Left lung (tissue), 10 donors: ENCODE data around the gene ZNF580. TPM values are rescaled to one million over a fixed set of nuclear protein-coding genes. Genes with fewer than 3 reads are reported as not detected.
A peak's percentile ranks its signal among the peaks of the same experiment; 100 is the strongest.

Experiments used
- ATAC-seq: fragments of 200-7000 bp; cut with Tn5 transposase; one replicate; pipeline ENCODE4 v1.9.1; 2020; ENCODE audit warnings: moderate library complexity
- DNase-seq, 4 donors: peaks; one replicate each; pipeline ENCODE4 v3.0.0-alpha.2; 2013 to 2020
- H3K27ac ChIP-seq, 2 donors: fragments of 200-600 bp; sonication (generic) in 1 of 2; one replicate each; pipeline versions ENCODE4 v1.5.0 to v1.8.0; 2020 to 2021
- H3K27me3 ChIP-seq, 2 donors: fragments of 200-600 bp; sonication (generic) in 1 of 2; one replicate each; pipeline versions ENCODE4 v1.5.0 to v1.8.0; 2020 to 2021
- H3K36me3 ChIP-seq, 2 donors: fragments of 200-600 bp; sonication (generic) in 1 of 2; one replicate each; pipeline versions ENCODE4 v1.5.0 to v1.8.0; 2020 to 2021
- H3K4me1 ChIP-seq, 2 donors: fragments of 200-600 bp; one replicate each; pipeline ENCODE4 v1.8.0; 2021
- H3K4me3 ChIP-seq, 2 donors: fragments of 200-600 bp; sonication (generic) in 1 of 2; one replicate each; pipeline versions ENCODE4 v1.5.0 to v1.8.0; 2020 to 2021; ENCODE audit warnings: mild to moderate bottlenecking in 1 of 2
- H3K9me3 ChIP-seq, 2 donors: fragments of 200-600 bp; sonication (generic) in 1 of 2; one replicate each; pipeline versions ENCODE4 v1.5.0 to v1.8.0; 2020 to 2021
- intact Hi-C, 2 donors: fragments of 100-400 bp; cut with DNase I; formaldehyde crosslinking; loops; one replicate each; pipeline versions ENCODE4 v1.11.2 to v1.14.2; 2022
- polyA plus RNA-seq, 6 donors: library from polyadenylated mRNA; unstranded; fragments of 120-200 nt; gene quantifications; one replicate each; pipeline ENCODE4 v1.2.1, GENCODE V29; 2013; ENCODE audit not compliant: insufficient read length in 6 of 6
- total RNA-seq, 2 donors: library from RNA; stranded (reverse); fragmentation: NEBNext Ultra II Directional; extraction: Animal tissue kit (Norgen Biotek cat#: 25700); gene quantifications; one replicate each; pipeline ENCODE4 v1.2.1, GENCODE V29; 2021
- TF ChIP-seq, protein P1 (sequence below), 2 donors: fragments of 200-600 bp; sonication (generic) in 1 of 2; IDR thresholded peaks; one replicate each; pipeline versions ENCODE4 v1.5.0 to v1.8.0; 2021; ENCODE audit warnings: antibody characterized with exemption in 2 of 2
- donor health status: DM: no; HTN: yes; CAD: no.
- donor health status: DM: no; HTN: no; CAD: no.

The ZNF580 gene
- total and polyA plus RNA-seq, 8 donors: 33.8 to 49.5 (median 39.1) TPM

DNA sequence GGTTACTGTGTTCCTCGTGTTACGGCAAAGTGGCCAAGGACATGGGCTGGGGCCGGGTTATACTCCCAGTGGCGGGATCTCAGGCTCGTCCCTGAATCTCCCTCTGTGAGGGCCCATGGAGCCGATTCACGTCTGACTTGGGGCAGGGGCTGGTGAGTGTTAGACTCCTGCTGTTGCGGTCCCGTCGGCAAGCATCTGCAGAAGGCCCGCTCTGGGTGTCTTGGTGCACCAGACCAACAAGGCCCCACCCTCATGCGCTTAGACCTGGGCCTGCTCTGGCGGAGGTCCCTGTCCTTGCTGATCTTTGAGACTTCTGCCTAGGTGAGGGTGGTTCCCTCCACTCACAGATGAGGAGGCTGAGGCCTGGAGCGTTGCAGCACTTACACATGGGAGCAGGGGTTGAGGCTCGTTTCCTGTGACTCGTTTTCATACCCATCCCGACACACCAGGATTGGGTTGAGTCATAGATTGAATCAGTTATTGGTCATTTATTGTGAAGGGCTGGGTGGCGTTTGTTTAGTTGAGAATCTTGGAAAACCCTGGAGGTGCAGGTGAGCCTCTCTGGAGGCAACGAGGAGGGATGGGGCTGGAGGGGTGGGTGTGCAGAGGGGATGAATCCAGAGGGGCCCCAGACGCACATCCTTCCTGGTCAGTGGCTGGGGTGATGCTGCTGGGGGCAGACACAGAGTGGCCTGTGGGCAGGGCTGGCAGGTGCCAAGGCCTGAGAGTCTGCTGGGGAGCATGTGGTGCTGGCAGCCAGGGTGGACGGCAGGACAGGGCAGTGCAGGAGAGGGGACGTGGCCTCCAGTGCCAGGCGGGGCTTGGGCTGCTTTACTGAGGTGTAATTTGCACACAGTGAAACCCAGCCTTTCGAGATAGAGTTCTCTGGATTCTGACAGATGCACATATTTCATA lies 38.8 kb downstream of the ZNF580 start:
- intact Hi-C loops: no loop called here
- ATAC-seq: no peak
- TF ChIP-seq, protein P1, sequence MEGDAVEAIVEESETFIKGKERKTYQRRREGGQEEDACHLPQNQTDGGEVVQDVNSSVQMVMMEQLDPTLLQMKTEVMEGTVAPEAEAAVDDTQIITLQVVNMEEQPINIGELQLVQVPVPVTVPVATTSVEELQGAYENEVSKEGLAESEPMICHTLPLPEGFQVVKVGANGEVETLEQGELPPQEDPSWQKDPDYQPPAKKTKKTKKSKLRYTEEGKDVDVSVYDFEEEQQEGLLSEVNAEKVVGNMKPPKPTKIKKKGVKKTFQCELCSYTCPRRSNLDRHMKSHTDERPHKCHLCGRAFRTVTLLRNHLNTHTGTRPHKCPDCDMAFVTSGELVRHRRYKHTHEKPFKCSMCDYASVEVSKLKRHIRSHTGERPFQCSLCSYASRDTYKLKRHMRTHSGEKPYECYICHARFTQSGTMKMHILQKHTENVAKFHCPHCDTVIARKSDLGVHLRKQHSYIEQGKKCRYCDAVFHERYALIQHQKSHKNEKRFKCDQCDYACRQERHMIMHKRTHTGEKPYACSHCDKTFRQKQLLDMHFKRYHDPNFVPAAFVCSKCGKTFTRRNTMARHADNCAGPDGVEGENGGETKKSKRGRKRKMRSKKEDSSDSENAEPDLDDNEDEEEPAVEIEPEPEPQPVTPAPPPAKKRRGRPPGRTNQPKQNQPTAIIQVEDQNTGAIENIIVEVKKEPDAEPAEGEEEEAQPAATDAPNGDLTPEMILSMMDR (IDR thresholded peaks at IDR 0.05): no peak
- H3K27me3 ChIP-seq: no peaks in the 10 kb centered on the region
- peak in 1 of 4 donors; percentile 65 for DNase-seq
- H3K4me3 ChIP-seq: no peak overlapping the region
- H3K27ac ChIP-seq: no peak overlapping the region
- H3K9me3 ChIP-seq: no peaks in the 10 kb centered on the region
- peaks cover 17 to 64% of the 10 kb centered on the region in 2 donors for H3K4me1 ChIP-seq
- peaks cover 0 to 68% of the 10 kb centered on the region in 2 donors for H3K36me3 ChIP-seq

DNA sequence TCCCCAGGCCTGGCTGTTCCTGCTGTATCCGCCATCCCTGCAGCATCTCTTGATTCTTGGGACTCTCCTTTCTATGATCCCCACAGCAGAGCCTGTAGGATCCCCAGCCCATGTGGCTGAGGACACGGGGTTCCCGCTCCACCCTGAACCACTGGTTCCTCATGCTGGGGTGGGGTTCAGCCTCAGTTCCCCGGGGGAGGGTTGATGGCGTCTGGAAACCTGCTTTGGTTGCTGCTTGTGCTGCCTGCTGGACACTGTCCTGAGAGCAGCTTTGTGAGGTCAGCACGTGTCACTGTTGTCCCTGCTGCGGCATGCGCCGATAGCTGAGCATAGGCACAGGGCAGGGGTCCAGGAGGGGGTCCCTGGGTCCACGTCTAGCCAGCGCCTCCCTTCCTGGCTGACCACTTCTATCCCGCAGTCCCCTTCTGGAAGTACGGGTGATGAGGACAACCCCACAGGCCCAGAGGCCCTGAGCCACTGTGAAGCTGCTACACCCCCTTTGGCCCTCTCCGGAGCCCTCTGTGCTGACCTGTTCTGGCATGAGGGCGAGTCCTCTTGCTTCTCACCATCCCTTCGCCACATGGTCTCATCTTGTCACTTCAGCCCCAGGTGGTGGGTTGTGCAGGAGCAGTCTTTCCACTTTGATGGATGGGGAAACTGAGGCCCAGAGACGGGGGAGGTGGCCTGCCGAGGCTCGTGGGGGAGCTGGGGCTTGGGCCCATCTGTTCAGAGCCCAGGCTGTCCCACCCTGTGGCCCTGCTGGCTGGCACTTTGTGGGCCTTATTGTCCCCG lies 39.7 kb downstream of the ZNF580 start:
- H3K4me1 ChIP-seq: peaks cover 17 to 69% of the 10 kb centered on the region in 2 donors
- no peaks in the 10 kb centered on the region for H3K27me3 ChIP-seq
- H3K9me3 ChIP-seq: no peaks in the 10 kb centered on the region
- intact Hi-C loops: no loop called here
- no peak overlapping the region for H3K4me3 ChIP-seq
- ATAC-seq (no peak), DNase-seq (peak in 1 of 4 donors; percentile 60)
- peaks cover 0 to 77% of the 10 kb centered on the region in 2 donors for H3K36me3 ChIP-seq
- TF ChIP-seq, protein P1 (IDR thresholded peaks at IDR 0.05): no peak
- H3K27ac ChIP-seq: no peak overlapping the region

DNA sequence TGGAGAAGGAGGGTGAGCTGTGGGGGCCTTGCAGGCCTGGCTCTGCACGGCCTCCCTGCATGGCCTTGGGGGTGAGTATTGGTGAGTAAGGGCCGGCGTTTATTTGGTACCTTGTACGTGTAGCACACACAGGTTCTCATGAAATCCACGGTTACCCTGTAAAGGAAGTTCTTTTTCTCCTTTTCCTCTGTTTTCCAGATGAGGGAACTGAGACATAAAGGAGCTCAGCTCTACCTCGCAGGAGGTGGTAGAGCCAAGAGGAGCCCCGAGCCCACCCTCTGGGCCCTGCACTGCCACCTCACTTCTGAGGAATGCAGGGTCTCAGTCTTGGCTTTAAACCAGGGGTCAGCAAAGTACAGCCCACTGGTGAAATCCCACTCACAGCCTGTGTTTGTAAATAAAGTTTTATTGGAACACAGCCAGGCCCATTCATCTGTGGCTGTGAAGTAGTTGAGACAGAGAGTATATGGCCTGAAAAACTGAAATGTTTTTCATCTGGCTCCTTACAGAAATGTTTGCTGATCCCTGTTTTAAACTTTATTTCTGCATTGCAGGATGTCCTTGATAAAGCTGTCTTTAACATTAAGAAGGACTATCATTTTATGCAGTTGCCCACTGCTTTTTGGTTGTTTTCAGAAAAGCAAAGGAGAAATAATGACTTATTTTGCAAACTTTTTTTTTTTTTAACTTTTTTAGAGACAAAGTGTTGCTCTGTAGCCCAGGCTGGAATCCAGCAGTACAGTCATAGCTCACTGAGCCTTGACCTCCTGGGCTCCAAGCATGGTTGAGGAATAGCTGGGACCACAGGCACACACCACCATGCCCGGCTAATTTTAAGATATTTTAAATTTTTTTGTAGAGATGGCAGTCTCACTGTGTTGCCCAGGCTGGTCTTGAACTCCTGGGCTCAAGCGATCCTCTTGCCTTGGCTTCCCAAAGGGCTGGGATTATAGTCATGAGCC lies 40.6 kb downstream of the ZNF580 start:
- intact Hi-C loops: no loop called here
- Histone ChIP-seq H3K27me3 (no peaks in the 10 kb centered on the region), H3K27ac (no peak overlapping the region), H3K4me3 (no peak overlapping the region), H3K9me3 (no peaks in the 10 kb centered on the region), H3K4me1 (peaks cover 11 to 65% of the 10 kb centered on the region in 2 donors), H3K36me3 (peaks cover 0 to 86% of the 10 kb centered on the region in 2 donors)
- DNase-seq (peak in 1 of 4 donors; percentile 27), ATAC-seq (no peak)
- TF ChIP-seq, protein P1 (IDR thresholded peaks at IDR 0.05): no peak

DNA sequence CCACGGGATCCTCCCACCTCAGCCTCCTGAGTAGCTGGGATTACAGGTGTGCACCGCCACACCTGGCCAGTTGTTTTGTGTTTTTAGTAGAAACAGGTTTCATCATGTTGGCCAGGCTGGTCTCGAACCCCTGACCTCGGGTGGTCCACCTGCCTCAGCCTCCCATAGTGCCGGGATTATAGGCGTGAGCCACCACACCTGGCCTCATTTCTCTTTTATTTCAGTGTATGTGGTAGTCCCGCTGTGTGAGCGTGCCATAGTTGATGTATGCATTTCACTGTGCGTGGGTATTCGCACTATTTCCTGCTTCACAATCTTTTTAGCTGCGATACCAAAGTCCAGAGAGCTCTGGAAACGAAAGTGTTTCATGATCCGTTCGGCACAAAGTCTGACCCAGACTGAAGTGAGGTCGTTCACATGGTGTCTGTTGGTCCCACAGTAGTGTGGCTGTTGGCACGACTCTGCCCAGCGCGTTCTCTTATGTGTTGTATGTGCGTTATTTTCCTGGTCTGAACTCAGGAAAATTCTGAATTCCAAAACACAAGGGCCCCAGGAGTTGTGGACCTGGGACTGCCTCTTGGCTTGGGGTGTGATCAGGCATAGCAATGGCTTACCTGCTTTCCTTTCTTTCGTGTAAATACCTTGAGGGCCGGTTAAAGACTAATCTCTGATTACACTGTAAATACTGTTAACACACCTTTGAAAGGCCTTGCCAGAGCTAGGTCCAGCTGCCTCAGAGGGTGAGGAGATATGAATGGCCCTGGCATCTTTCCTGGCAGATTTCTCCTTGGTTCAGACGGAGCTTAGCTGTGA lies 42.9 kb downstream of the ZNF580 start:
- ATAC-seq (peak; percentile 95), DNase-seq (peak in 3 of 4 donors; percentile 25 to 68 (median 54))
- intact Hi-C loops: no loop called here
- Histone ChIP-seq H3K9me3 (no peaks in the 10 kb centered on the region), H3K27ac (peak overlapping the region in 1 of 2 donors; percentile 57), H3K4me1 (peaks cover 0 to 43% of the 10 kb centered on the region in 2 donors), H3K4me3 (no peak overlapping the region), H3K27me3 (no peaks in the 10 kb centered on the region), H3K36me3 (peaks cover 0 to 100% of the 10 kb centered on the region in 2 donors)
- TF ChIP-seq, protein P1 (IDR thresholded peaks at IDR 0.05): no peak
